ENCODE measurements around the gene SFXN4.
A peak's percentile ranks its signal among the peaks of the same experiment; 100 is the strongest.

DNA sequence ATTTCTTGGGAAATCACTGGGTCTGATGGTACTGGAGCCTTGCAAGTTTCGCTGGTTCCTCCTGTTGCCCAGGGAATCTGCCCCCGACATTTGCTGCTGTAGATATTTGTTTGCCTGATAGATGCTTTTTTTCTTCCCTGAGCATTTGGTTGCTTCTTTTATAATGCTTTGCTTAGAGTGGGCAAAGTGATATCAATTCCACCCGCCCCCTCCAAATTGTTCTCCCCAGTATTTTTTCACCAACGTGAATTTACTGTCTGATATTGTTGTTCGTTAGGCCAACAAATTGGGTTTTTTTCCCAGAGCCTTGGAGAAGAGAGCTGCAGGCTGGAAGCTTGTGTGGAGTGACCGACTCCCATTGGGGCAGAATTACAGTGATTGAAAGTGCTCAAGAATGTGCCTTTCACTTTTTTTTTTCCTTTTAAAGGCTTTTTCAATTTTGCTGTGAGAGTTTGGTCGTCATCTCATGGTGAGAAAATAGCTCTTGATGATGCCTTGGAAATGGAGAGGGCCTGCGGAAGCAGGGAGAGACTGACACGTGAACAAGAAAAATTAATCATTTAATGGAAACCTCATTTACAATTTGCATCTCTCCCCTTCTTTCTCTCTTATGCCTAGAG, 44.3 kb upstream of the SFXN4 start:
- peak; percentile 80 for TF ChIP-seq CTCF (IDR thresholded peaks at IDR 0.05)
- no peak for TF ChIP-seq SIN3A (IDR thresholded peaks at IDR 0.05; ENCODE audit: borderline replicate concordance, insufficient read depth, low read depth, low read length)

All from Panc1 (cell line).